Stimulated activated CD4-positive, alpha-beta T cell treated with anti-CD3 and anti-CD28 coated beads, Interleukin-15, amount 100 ng/mL, for 48 hours (primary cell): ENCODE results near the gene LARGE1.
A peak's percentile ranks its signal among the peaks of the same experiment; 100 is the strongest.

ENCODE experiments used
- DNase-seq, 2 donors: peaks; one replicate each; pipeline ENCODE4 v3.0.0-alpha.2; 2020; ENCODE audit warnings: low read depth in 2 of 2

The LARGE1 gene

DNA sequence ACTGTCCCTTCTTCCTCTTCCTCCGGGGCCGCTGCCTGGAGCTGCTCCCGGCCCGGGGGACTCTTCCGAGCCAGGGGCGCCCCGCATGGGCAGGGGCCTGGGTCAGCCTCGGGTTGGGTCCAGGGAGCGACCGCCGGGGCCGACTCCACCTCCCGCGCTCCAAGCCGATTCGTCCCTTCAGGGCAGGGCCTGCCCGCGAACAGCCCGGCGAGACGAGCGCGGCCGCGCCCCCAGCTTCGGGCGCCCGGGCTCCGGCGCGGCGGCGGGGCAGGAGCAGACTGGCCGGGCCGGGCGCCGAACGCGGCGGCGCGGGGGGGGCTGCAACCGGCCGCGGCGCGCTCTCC is at the start of gene LARGE1:
Gene LARGE1, minus strand, starts transcription at position 280 of the 344 bp plus-strand sequence.
- no peak for DNase-seq

GRCh38 chr22:33969045-33969444 is 48.8 kb upstream of the LARGE1 start:
- DNase-seq = no peak

DNA sequence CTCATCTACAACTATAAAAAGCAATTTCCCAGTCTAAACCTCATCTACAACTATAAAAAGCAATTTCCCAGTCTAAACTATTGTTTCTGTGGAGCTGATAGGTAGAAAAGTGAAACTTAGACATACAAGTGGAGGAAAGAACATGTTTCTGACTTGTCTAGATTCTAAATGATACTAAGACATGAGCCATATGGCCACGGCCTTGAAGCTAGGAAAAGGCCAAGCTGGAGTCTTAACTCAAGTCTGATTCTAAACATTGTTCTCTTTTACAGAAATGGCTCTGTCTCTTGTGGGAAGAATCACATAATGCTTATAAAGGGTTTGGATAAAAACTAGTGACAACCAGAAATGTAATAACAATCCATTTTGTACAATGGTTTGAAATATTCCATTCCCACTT is 43.8 kb upstream of the LARGE1 start:
- no peak for DNase-seq

DNA sequence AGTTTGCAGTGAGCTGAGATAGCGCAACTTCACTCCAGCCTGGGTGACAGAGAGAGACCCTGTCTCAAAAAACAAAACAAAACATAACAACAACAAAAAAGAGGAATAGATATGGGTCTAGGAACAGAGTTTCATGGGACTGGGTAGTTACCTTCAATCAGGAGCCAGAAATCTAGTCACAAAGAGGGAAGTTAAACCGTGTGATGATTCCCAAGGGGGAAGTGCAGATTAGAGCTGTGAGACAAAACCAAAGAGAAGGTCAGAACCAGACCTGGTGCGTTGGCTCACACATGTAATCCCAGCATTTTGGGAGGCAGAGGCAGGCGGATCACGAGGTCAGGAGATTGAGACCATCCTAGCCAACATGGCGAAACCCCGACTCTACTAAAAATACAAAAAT is 42.1 kb upstream of the LARGE1 start:
- DNase-seq = no peak

GRCh38 chr22:33958741-33959140 is 38.5 kb upstream of the LARGE1 start:
- no peak for DNase-seq

DNA sequence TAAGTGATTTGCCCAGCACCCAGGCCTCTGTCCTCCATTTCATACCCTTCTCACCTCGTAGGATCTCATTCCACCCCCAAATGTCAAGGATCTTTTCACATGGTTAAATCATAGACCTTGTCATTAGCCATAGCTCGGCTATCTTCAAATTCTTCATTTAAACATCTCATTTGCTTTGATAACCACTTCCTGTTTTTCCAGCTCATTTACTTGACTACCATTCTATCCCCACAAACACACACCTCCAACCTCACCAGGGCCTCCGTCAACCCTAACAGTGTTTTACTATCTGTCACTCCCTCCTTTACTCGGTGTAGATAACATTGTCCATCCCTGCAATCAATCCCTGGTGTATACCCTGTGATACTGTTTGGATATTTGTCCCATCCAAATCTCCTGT is 36.8 kb upstream of the LARGE1 start:
- DNase-seq = no peak

DNA sequence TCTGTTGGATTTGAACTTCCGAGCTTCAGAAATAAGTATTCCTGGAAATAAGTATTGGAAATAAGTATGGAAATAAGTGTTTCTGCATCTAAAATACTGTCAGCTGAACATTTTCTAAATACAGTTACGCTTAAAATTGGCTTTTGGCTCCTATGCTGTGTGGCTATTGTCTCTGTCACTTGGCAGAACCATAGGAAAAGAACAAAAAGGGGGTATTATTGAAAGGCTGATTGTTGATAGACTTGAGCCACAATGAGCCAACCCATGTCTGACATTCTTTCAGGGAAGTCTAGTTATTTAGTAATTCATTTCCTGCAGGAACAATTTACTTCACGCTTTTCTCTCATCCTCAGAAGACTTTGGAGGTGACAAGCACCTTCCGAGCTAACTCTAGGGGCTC is 32.5 kb upstream of the LARGE1 start:
- no peak for DNase-seq

GRCh38 chr22:33940741-33941140 is 20.5 kb upstream of the LARGE1 start:
- no peak for DNase-seq

GRCh38 chr22:33932997-33933396 is 12.7 kb upstream of the LARGE1 start:
- no peak for DNase-seq

GRCh38 chr22:33931406-33931805 is 11.1 kb upstream of the LARGE1 start:
- no peak for DNase-seq

DNA sequence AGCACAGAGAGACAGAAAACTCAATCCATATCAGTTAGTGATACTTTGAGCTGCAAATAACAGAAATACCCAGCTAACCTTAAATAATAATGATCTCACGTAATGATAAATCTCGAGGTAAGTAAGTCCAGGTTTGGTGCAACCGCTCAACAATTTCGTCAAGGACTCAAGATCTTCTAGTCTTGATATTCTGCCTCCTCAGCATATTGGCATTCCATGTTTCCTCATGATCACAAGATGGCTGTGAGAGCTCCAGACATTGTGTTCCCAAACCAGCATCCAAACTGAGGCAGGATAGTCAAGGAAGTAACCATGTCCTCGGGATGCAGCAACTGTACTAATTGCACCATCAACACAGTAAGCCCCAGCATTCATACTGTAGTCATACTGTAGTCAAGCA is 7.5 kb upstream of the LARGE1 start:
- no peak for DNase-seq

DNA sequence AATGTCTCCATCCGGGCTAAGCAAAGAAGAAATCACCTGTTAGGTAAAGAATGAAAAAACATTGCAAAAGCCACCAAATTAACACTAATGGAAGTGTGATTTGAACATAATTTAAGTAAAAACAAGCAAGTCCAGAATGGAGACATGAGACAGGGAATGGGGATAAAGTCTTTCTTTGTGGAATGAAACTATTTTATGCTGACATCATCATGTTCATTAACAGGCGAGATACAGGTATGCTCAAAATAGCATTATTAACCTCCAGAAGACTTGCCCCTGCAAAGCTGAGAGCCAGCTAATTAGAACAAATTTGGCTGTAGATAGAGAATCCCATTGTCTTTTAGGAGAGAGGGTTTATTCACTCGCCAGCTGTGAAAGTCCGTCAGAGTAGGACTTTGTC is 4.9 kb upstream of the LARGE1 start:
- no peak for DNase-seq

DNA sequence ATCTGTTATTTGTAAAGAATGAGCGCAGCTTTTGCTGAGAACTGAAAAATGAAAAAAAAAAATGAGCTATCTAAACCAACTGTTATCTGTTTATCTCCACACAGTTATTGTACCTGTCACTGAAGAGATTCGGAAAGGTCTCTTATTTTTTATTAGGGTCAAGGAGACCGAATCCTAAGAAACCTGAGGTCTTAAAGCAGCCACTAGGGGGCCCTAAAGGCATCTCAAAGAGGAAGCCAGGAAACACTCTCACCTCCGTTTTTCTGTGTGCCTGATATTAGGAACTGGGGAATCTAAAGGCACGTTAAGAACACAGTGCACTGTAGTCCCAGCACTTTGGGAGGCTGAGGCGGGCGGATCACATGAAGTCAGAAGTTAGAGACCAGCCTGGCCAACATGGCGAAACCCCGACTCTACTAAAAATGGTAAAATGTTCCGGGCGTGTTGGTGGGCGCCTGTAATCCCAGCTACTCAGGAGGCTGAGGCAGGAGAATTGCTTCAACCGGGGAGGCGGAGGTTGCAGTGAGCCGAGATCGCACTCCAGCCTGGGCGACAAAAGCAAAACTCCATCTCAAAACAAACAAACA is 3.5 kb upstream of the LARGE1 start:
- DNase-seq = no peak

DNA sequence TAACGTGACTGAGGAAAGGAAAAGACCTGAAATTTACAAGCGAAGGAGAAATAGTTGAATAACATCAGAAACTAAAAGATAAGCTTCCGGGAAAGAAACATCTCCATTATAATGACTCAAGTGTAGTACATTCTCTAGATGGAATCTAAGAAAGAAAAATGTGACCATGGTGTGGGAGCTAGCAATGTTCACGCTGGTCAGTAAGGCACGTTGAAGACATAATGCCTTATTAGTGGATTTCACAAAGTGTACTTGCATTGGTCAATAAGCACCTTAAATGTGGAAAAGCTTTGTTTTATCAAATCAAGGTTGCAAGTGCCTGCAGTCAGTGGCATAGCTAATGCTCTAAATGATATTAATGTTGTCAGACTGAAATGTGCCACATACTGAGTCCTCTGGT is 2.8 kb upstream of the LARGE1 start:
- DNase-seq = no peak

GRCh38 chr22:33922349-33922681 is 2.0 kb upstream of the LARGE1 start:
- no peak for DNase-seq

GRCh38 chr22:33921525-33922348 is 1.5 kb upstream of the LARGE1 start:
- DNase-seq = no peak

DNA sequence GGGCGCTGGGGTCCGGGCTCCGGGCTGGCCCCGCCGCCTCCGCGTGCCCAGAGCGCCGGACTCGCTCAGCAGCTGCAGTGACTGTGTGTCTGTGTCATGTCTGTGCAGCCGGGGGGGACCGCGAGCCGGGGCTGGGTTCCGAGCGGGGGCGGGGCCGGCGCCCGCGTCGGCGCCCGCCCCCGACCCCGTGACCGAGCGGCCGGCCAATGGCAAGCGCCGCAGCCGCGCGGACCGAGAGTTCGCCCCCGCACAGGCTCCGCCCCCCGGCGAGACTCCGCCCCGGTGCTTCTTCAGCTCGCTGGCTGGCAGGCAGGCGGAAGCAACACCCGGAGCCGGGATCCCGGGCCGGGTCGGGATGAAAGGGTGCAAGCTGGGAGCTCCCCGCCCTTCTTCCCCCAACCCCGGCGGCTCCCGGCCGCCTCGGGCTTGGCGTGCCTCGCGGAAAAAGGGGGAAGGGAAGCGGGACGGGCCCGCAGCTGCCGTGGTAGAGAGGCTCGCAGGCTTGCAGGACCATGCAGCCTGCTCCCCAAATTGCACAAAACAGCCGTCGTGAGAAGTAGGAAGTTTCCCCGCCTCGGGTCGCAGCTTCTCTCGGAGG is 750 bp upstream of the LARGE1 start:
- peak; percentile 84 to 87 for DNase-seq

- DNase-seq = no peak
Observed at GRCh38 chr22:33919391-33920196, 682 bp downstream of the LARGE1 start.

DNA sequence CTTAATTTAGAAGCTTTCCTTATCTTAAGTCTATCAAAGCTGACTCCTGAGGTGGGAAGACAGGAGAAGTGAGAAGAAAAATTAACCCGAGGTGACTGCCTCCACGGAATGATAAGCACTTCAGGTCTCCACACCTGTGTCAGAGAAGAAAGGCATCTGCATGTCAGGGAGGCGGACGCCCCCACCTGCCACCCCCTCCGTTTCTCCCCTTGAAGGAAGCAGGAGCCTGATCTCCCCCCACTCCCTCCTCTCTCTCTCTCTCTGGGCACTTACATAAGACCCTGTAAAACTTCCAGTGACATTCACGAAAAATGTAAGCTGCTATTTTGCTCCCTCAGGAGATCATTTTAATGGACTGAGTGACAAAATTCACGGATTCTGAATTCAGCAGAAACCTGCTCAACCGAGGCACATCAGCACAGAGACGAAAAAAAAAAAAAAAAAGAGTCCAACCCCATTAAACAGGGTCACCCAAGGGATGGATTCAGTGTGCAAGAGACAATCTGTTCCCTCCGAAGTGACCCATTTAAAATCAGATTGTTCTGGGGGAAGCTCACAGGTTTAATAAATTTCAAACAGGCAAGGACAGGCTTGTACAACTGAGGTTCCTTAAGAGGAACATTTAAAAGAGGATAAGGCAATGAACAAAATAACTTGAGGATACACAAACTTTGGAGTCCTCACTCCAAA is 1.5 kb downstream of the LARGE1 start:
- no peak for DNase-seq

- no peak for DNase-seq
Observed at GRCh38 chr22:33917744-33918406, 2.4 kb downstream of the LARGE1 start.

DNA sequence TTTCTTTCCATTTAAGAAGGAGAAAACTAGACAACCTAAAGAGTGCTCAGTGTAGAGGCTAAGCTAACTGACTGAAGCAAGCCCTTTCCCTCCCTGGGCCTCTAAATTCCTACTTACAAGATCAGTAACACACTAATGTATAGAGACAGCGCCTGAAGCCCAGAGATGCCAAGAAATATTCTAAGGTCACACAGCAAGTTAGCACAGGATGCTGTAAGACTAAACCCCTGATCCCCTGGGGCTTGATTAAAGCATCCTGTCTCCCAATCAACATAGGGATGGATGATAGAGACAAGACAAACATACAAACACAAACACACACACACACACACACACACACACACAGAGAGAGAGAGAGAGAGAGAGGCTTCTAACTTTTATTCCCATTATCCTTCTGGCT is 5.6 kb downstream of the LARGE1 start:
- DNase-seq = no peak
